GM18499 (cell line): ENCODE measurements around the gene ATPAF2.

Source experiments
- ATAC-seq: cut with Tn5 transposase; IDR thresholded peaks from one replicate; pipeline ENCODE4 v1.9.1; 2021; ENCODE audit warnings: moderate number of reproducible peaks; ENCODE audit not compliant: insufficient read depth, unreplicated experiment

Gene ATPAF2

DNA sequence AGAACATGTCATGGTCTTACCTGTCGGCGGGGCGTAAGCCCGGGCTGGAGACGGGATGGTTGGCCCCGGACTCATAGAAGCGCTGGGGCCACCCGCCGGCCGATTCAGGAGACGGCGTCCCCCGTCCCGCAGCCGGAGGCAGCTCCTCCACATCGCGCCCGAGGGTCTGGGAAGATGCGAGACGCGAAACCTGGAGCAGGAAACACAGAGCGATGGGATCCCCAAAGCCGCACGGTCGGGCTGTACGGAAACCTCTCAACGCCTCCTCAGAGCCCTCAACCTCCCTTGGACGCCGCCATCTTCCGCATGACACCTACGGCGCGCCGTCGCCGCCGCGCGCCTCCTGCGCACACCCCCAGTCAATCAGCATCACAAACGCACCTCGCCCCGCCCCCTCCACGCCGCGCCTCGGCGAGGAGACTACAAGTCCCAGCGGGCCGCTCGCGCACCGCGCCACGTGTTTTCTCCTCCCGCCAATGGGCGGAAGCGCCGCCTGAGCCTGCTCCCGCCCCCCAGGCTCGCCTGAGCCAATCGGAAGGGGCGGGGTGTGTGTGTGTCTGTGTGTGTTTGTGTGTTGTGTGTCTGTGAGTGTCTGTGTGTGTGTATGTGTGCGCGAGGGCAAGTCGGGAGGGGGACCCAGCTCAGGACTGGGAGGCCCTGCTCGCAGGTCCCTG is at the start of gene ATPAF2, which contains the start of gene GID4:
ATPAF2 (minus strand) TSS at position 308 of the 674 bp plus-strand sequence; CDS start at position 153, 155 bp downstream.
GID4 (plus strand) TSS at position 548 of the 674 bp plus-strand sequence; CDS start at position 605, 57 bp downstream.
- ATAC-seq = peak; percentile 63

DNA sequence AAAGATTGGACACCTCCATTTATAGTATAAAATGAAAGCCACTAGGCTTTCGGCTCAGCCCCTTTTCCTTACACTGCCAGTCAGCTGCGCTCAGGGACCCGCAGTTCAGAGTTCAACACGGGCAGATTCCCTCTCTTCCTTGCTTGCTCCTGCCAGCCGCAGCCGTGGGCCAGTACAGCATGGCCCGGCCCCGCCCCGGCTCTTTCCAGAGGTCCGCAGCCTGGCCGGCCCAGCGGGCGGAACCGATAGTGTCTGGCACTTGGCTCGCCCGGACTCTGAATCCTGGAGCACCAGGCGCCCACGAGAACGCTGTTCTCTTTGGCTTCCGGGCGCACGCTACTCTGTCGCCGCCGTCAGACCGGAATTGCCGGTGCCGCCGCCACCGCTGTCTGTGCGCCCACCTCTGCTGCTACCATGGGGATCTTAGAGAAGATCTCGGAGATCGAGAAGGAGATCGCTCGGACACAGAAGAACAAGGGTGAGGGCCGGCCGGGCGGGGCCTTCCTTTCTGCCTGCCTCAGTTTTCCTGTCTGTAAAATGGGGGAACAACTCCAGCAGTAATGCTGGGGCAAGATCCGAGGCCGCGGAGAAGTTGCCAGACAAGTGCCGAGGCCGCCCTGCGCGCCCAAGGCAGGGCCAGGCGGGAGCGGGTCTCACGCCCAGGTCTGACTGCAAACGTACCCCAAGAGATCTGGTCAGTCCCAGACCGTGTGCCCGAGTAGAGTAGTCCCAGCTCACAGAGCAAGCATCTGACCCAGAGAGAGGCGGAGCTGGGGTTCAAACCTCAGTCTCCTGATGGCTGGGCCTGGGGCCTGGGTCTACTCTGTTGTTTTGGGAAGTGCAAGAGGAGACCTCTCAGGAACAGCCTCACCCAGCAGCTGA is 48.9 kb upstream of the ATPAF2 start, which contains the start of gene DRG2:
DRG2 (plus strand) TSS at position 339 of the 882 bp plus-strand sequence; CDS start at position 415, 76 bp downstream.
- ATAC-seq = no peak

DNA sequence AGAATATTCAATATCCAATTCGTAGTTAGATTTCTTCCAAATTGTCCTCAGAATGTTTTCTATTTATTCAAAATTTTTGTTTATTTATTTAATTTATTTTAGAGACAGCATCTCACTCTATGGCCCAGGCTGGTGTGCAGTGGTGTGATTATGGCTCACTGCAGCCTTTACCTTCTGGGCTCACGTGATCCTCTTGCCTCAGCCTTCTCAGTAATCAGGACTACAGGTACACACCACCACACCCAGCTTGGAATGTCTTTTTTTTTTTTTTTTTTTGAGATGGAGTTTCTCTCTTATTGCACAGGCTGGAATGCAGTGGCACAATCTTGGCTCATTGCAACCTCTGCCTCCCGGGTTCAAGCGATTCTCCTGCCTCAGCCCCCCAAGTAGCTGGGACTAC is 45.3 kb upstream of the ATPAF2 start:
- no peak for ATAC-seq

DNA sequence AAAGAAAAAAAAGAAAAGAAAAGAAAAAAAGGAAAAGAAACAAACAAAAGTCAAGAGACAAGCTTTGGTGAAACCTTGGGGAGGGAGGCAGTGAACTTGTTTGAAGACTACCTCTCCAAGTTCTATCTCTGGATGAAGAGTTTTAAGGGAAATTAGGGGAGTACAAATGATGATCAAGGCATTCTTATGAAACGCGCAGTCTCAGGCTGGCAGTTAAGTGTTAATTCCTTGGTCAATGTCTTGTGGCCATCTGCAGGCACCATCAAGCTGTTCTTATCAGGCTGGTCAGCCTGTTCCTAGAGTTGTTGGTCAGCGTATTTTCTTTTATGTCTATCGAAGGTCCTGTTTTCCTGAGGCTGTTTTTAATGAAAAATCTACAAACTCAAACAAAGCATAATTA is 40.6 kb upstream of the ATPAF2 start:
- no peak for ATAC-seq

DNA sequence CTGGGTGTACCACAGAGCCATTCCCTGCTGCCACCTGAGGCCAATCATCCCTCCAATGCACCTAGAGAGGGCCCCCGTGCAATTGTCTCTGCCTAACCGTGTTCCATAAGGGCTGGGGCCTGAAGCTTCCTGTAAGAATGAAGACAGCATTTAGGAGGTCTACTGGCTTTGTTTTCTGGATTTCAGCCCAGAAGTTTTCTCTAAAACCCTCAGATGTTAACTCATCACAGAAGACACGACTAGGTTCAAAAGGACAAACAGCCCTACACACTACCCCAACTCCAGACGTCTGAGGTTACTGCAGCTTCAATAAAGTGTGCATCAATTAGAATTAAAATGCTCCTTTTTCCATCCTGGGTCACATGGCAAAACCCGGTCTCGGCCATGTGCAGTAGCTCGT is 38.0 kb upstream of the ATPAF2 start:
- no peak for ATAC-seq

DNA sequence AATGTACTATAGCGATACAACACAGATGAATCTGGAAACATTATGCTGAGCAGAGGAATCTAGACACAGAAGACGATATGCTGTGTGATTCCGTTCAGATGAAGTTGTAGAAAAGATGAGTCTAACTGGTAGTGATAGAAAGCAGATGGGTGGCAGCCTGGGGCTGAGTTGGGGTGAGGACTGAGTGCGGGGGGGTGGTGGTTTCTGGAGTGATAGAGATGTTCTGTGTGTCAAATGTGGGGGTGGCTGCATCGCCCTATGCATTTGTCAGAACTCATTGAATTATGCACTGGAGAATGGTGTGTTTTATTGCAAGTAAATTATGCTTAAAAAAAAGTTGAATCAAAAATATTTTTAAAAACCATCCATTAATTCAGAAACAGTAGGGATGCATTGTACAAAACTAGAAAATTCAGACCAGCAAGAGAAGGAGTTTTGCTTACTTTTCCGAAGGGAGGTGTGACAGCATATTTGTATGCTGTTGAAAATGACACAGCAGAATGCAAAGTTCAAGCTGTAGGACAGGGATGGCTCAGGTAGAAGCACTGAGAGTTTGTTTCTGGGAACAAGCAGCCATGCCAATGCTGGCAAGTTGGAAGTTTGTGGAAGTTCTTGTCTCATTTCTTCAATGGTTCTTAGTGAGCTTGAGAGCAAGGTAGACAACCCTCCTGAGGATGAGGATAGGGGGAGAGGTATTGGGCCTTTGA is 35.8 kb upstream of the ATPAF2 start:
- ATAC-seq = no peak

DNA sequence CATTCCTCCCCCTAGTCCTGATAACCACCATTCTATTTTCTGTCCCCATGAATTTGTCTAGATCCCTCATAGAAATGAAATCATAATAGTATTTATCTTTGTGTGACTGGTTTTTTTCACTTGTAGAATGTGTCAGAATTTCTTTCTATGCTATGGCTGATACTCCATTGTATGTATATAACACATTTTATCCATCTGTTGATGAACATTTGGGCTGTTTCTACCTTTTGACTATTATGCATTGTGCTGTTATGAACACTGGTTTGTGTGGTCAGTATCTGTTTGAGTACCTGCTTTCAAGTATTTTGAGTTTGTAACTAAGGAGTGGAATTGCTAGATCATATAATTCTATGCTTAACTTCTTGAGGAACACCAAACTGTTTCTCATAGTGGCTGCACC is 32.8 kb upstream of the ATPAF2 start:
- no peak for ATAC-seq

DNA sequence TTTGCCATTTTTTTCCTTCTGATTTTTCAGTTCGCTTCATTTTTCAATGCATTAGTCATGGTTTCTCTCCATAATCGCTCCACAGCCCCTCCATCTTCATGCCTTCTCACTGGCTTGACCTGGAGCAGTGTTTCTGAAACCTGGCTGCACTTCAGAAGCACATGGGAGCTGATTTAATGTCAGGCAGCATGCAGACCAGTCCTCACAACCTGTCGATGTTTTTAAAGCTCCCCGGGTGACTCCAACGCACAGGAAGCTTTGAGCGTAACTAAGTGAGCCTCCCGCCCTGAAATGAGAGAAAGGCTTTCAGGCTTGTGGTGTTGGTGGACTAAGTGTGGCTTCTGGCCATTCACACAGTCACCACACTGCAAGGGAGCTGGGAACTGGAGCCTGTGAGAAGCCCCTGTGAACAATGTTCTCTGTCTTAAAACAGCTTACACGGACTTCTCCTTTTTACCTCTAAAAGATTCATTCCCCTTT is 31.9 kb upstream of the ATPAF2 start:
- ATAC-seq = no peak

DNA sequence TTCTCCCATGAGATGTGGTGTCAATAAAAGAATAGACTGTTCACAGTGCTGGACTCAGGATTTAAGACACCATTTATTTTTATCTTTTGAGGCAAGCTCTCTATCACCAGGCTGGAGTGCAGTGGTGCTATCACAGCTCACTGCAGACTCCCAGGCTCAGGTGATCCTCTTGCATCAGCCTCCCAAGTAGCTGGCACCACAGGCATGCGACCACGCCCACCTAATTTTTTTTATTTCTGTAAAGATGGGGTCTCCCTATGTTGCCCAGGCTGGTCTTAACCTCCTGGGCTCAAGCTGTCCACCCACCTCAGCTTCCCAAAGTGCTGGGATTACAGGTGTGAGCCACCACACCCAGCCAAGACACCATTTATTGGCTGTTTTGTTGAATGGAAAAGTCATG is 30.1 kb upstream of the ATPAF2 start:
- no peak for ATAC-seq

DNA sequence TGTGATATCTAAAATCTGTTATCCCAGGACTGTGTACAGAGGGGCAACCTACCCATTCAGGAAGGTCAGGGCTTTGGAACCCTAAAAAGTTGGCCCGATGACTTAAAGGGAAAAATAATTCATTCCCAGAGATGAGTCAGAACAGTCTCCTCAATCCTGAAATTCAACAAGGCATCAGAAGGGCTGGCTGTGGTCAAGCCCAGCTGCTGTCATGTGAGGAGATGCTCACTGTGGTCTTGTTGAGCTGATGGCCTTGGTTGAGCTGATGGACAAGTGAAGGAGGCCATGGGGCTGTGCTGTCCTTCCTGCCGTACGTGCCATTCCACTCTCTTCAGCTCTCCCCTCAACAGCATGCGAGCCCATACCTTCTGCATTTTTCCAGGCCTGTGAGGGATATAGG is 27.9 kb upstream of the ATPAF2 start:
- no peak for ATAC-seq

DNA sequence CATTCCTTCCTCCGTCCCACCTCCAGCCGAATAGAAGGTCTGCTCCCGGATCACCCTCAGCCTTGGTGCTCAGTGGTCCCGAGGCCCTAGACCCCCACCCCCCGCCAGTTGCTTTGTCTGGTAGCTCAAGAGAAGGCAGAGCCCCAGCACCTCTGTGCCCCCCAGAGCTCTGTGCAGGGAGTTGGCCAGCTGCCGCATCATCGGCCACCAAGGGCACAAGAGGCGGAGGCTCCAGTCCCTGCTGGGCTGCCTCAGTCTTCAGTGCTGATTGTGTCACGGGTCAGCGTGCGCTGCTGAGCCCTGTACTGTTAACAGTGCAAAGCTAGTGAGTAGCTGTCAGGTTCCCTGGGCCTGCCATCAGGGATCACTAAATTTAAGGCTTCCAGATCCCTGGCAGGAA is 26.6 kb upstream of the ATPAF2 start:
- no peak for ATAC-seq

DNA sequence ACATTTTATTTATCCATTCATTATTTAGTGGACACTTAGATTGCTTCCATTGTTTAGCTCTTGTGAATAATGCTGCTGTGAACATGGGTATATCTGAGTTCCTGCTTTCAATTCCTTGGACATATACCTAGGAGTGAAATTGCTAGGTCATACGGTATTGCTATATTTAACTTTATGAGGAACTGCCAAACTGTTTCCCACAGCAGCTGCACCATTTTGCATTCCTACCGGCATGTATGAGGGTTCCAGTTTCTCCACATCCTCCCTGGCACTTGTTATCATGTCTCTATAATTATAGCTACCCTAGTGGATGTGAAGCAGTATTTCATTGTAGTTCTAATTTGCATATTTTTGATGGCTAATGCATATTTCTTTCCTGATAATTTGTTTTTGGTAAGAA is 25.1 kb upstream of the ATPAF2 start:
- no peak for ATAC-seq

DNA sequence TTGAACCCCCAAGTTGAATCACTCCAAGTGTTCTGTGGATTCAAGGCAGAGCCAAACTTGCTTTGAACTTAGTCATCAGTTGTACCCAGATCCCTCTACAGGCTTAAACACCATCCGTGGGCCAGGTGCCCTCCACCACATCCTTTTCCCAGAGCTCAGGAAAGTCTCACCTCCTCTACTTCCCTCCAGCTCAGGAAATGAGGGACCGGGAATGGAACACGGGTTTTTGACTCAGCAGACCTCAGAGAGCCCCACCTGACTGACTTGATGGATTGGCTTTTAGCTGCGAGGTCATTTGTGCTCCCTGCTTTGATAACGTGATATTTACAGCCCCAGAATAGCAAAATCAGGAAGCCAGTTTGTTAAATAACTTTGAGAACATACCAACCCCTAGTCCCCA is 20.3 kb upstream of the ATPAF2 start:
- no peak for ATAC-seq

DNA sequence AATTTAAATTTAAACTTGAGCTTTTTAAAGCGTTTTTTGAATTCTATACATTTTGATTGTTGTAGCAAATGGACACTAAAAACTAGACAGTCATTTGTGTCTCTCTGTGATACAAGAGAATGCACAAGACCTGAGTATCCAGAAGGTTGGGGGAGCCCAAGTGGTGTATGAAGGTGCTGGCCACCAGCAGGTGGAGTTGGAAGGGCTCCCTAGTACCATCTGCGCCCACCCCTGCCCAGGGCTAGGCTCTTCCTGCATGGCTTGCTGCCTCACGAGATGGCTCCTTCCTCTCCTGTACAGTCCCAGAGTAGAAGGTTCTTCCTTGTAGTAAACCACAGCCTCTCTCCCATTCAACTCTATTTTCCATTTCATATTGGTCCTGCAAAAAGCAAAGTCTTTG is 17.2 kb upstream of the ATPAF2 start:
- no peak for ATAC-seq

DNA sequence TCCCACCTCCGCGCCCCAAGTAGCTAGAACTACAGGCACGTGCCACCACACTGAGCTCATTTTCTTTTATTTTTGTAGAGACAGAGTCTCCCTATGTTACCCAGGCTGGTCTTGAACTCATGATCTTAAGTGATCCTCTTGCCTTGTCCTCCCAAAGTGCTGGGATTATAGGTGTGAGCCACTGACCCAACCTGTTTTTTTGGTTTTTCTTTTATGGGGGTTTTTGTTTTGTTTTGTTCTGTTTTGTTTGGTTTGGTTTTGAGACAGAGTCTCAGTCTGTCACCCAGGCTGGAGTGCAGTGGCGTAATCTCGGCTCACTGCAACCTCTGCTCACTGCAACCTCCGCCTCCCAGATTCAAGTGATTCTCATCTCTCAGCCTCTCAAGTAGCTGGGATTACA is 16.6 kb upstream of the ATPAF2 start:
- ATAC-seq = no peak

DNA sequence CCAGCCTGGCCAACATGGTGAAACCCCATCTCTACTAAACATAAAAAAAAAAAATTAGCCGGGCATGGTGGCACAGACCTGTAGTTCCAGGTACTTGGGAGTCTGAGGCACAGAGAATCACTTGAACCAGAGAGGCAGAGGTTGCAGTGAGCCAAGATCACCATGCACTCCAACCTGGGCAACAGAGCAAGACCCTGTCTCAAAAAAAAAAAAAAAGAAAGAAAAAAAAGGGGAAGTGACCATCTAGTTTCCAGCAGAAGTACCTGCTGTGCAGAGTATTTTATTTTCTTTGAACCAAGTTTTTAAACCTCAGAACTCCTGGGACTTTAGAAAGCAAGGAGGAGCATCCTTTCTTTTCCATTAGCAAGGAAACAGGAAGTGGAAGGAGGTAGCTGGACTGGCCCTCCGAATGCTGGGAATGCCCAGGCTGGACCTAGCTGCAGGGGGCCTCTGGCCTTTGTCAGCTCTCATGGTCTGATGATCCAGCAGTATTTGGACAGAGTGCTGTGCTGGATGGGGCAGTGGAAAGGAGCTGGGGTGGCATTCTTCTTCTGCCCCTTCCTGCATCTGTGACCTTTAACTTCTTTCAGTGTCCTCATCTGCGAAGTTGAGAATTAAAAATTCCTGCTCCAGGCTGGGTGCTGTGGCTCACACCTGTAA is 6.9 kb upstream of the ATPAF2 start:
- no peak for ATAC-seq

DNA sequence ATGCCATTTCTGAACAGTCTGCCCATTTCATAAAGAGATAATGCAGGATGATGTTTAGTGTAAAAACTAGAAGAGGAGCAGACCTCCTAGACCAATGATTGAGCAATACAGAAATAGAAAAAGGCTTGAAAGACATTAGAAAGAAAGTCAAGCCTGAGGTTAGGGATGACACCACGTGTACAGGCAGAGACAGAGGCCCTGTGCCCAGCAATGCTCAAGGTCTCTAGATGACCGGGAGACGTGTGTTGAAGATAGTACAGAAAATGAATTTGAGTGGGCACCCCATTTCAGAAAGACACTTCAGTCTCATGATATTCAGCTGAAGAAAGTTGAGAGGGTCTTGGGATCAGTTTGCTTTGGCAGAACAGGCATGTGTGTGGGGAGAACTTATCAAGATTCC is 5.6 kb upstream of the ATPAF2 start:
- no peak for ATAC-seq

DNA sequence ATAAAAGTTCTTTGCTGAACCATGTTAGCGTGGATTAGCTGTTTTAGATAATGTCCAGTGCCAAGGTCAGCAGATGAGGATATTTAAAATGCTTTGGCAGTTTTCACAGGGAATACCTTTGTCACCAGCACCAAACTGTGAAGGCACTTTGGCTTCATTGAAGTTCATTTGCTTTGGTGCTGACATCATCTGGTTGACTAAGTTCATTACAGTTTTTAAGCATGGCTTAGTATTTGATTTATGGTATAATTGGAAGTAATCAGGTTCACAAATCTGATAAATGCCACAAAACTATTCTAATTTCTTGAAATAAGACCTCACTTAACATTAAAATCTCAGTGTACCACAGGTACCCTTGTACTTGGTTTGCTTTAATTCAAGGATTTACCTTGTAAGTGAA is 4.5 kb upstream of the ATPAF2 start:
- ATAC-seq = no peak

DNA sequence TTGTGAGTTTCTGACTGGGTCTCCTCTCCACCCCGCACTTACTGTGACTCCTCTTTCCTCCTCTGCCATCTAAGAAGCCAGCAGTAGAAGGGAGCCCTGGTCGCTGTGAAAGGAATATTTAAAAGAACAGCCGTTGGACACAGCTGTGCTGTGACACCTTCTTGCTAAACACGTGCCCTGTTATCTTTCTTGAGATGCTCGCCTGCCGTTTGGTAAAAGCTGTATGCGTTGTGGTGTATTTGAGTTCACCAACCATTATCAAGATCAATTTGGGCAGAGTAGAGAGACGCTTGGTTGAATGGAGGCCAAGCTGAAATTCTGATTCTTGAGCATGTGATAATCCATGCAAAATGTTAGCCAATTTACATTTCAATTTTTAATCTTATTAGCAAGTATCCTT is 4.0 kb upstream of the ATPAF2 start:
- no peak for ATAC-seq

DNA sequence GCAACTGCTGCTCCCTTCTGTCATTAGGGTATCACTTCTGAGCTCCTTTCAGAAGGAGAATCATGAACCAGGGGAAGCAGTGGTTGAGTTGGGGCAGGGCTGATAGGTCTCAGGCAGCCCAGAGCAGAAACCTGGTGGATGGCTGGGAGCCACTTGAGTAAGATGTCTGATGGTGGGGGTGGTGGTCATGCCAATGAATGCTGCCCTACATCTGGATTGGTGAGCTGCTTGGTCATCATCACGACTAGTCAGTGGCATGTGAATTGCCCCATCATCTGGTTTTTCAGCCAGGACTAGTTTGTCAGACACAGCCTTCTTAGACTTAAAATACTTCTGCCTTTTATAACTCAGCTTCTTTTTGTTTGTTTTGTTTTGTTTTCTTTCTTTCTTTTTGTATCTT is 2.8 kb upstream of the ATPAF2 start:
- ATAC-seq = no peak
